NCI-H128 (cell line): ENCODE data around the gene HIF3A.

Experiments
- DNase-seq: peaks from one replicate; lab custom pipeline; 2025; ENCODE audit not compliant: unreplicated experiment; lab: John Stamatoyannopoulos, UW

HIF3A gene

DNA sequence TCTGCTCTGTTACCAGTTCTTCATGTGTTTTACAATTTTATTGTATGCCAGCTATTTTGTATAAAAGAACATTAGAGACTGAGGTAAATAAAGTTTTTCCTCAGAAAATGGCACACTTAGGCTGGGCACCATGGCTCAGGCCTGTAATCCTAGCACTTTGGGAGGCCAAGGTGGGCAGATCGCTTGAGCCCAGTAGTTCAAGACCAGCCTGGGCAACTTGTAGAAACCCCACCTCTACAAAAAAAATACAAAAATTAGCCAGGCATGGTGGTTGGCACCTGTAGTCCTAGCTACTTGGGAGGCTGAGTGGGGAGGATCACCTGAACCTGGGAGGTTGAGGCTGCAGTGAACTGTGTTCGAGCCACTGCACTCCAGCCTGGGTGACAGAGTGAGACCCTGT, 84.5 kb downstream of the HIF3A start:
- DNase-seq: no peak

DNA sequence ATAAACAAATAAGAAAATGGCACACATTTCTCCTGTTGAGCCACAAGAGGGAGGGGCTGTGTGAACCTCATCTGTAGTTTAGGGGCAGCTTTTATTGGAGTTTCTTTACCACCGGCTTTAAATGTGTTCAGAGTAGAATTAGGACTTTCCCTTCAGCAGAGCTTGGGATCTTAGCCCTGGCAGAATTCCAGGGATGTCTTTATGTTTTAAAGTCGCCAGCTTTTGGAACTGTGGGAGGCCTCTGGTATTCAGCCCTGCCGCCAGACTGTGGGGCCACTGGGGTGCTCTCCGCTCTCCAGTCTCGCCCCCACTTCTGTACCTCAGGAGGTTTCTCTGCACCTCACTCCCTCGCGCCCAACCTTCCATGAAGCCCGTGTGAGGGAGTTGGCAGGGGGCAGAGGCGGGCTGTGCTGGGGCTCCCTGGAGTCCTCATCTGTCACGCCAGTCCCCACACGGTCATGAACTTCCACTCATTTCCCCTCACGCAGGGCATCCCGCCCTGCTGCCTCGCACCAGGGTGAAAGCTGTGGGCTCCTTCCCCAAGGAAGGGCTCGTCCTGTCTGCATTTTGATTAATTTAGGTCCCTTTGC, 85.0 kb downstream of the HIF3A start:
- no peak for DNase-seq

DNA sequence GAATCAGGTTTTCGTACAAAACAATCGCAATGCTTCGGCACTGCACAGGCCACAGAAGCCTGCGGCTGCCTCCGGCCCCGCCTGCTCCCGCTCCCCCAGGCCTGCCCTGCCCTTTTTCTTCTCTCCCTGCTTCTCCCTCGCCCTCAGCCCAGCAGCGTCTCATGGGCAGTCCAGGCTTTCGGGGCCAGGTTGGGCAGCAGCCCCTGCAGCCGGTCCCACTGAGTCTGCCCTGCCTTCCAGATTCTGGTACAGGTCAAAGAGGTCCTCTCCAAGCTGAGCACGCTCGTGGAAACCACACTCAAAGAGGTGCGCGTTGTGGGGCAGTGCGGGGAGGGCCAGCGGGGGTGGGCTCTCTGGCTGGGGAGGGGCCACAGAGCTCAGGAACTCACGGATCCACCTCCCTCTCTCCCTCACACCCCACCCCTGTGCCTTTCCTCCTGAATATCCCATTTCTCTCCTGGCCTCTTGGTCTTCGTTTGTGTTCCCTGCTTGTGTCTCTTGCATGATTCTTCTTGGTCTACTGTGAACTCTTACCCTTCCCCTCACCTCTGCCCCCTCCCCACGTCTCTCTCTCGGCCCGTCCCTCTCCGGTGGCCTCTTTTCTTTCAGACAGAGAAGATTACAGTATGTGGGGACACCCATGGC, 86.5 kb downstream of the HIF3A start:
- DNase-seq: no peak

DNA sequence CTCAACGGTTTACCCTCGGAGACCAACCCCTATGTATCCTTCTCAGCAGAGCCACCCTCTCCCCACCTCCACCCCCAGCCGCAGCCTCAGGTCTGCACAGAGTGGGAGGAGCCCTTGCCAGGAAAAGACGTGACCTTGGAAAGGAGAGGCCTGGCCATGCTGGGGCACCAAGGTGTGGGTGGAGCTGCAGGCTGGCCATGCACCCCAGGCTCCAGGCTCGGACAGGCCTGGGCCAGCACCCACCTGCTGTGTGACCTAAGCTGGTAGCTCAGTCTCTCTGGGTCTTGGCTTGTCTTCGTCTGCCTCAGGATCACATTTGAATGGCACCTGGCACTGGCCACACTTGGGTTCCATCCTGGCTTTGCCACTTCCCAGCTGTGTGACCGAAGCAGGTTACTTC, 87.0 kb downstream of the HIF3A start:
- no peak for DNase-seq

DNA sequence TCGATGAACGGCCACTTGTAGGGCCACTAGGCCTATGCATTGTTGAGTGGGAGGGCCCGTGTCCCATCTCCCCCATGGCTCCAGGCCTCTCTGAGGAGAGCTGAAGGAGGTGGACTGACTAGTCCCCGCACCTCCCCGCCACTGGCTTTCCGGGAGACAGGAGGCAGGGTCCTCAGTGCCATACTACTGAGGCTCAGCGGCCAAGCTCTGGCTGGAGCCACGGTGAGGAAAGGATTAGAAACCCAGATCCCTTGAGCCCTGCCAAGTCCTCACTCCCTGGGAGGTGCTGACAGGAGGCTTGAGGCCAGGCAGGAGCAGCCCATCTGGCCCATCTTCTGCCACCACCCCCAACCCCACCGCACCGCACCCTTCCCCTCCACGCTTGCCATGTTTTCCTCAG, 87.6 kb downstream of the HIF3A start:
- no peak for DNase-seq

DNA sequence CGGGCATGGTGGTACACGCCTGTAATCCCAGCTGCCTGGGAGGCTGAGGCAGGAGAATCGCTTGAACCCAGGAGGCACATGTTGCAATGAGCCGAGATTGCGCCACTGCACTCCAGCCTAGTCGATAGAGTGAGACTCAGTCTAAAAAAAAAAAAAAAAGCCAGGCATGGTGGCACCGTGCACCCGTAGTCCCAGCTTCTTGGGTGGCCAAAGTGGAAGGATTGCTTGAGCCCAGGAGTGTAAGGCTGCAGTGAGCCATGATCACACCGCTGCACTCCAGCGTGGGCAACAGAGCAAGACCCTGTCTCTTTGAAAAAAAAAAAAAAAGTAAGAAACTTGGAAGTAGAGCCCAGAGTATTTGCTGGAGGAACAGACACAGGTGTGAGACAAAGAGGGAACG, 88.8 kb downstream of the HIF3A start:
- no peak for DNase-seq

DNA sequence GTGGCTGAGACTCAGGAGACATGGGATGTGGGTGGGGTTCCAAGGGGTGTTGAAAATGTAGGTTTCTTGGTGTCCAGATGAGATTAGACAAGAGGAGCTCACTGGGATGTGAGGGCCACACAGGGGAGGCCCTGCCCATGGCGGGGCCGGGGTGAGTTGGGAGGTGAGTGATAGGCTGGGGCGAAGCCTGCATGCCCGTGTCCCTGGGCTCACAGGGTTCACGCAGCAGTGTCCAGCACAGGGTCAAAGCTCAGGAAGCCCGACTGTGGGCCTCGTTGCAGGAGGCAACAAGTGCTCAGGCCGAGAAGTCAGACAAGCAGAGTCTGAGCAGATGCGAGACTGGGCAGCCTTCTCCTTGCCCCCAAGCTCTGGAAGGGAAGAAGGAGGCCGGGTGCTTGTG, 89.3 kb downstream of the HIF3A start:
- DNase-seq: no peak

DNA sequence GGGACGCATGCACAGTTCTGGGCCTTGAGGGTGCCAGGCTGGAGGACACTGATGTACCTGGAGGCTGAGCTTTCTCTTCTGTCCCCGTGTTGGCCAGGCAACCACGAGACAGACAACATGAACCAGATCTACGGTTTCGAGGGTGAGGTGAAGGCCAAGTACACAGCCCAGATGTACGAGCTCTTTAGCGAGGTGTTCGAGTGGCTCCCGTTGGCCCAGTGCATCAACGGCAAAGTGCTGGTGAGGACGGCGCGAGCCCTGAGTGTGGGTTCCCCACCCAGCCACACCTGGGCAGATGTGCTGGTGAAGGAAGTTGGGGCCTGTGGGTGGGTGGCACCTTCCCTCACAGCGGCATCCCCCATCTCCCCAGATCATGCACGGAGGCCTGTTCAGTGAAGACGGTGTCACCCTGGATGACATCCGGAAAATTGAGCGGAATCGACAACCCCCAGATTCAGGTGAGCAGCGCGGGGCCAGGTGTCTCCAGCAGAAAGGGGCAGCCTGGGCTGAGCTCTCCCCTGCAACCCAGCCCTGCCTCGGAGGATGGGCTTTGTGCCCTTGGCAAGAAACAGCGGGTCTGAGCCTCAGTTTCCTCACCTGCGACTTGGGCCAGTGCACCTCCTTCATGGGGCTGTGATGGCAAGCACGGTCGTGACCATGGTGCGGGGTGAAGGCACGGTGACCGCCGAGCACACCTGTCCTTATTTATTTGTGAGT, 90.3 kb downstream of the HIF3A start:
- DNase-seq: no peak

DNA sequence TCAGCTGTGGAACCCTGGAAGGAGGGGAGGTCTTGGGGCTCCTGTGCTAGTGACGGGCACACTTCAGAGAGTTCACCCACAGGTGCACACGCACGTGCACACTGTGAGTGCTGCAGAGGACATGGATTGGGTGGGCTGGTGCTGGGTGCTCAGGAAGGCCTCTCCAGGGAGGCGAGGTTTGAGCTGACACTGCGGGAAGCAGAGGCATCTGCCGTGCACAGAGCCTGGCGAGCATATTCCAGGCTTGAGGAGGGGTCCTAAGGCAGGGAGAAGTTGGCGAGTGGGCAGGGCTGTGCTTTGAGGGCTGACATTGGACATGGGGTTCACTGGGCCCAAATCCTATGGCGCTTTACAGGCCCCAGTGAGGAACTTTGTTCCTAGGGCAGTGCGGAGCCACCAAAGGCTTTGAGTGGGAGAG, 90.9 kb downstream of the HIF3A start:
- DNase-seq: no peak

DNA sequence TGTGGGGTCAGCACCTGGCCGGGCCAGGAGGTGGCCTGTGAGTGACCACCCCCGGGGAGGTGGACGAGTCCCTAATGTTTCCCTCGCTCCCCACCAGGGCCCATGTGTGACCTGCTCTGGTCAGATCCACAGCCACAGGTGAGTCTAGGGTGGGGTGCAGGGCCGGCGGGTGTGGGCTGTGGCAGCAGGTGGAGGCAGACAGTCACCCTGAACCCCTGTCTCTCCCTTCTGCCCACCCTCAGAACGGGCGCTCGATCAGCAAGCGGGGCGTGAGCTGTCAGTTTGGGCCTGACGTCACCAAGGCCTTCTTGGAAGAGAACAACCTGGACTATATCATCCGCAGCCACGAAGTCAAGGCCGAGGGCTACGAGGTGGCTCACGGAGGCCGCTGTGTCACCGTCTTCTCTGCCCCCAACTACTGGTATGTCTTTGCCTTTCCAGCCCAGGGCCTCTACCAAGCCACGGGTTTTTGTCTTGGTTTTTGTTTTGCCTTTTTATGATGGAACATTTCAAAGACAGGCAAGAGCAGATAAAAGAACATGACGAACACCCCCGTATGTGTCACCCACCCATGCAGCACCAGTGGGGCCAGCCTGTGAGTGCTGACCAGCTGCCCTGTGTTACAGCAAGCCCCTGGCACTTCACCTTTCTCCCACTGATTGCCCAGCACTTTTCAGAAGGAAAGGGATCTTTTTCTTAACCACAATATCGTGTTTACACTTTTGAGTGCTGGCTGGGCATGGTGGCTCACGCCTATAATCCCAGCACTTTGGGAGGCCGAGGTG, 91.7 kb downstream of the HIF3A start:
- no peak for DNase-seq

DNA sequence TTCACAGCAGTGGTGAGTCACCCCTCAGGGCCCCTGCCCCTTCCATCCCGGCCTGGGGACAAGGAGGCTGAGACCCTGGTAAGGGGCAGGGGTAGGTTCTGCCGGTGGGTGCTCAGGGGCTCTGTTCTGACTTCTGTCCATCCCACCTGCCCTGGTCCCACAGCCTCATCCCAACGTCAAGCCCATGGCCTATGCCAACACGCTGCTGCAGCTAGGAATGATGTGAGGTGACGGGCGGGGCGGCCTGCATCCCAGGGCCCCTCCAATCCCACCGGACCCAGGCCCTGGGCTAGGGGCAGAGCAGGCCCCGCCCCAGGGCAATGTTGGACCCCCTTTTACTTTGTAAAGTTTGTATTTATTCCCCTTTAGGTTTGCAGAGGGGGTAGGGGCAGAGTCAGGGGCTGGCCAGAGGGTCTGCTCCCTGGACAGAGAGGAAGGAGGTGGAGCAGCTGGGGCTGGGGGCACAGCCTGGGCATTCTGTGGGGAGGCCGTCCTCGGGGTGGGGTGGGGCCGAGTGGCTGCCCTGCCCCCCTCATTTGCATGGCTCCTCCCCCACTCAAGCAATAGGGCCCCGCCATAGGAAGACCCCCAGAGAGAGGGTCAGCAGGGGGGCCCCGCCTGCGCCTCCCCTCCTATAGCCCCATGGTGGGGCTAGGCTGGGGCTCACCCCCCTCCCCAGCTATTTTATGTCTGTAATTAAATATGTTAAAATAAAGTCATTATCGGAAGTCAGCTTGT, 93.4 kb downstream of the HIF3A start:
- no peak for DNase-seq

DNA sequence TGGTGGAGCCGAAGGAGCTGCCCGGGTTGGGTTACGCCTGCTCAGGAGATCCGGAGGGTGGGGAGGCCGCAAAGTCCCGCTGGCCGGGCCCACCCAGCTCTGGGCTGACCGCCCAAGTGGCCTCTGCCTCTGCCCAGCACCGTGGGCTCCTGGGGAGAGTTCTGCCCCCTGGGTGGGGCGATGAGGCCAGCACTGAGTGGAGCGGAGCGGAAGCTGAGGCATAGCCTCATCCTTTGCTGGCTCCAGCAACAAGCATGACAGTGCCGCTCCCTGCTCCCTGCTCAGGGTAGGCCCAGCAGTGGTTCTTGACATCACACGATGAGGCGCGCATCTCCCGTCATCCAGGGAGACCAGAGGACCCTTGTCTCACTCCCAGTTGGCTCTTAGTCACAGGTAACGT, 94.0 kb downstream of the HIF3A start:
- DNase-seq: no peak

DNA sequence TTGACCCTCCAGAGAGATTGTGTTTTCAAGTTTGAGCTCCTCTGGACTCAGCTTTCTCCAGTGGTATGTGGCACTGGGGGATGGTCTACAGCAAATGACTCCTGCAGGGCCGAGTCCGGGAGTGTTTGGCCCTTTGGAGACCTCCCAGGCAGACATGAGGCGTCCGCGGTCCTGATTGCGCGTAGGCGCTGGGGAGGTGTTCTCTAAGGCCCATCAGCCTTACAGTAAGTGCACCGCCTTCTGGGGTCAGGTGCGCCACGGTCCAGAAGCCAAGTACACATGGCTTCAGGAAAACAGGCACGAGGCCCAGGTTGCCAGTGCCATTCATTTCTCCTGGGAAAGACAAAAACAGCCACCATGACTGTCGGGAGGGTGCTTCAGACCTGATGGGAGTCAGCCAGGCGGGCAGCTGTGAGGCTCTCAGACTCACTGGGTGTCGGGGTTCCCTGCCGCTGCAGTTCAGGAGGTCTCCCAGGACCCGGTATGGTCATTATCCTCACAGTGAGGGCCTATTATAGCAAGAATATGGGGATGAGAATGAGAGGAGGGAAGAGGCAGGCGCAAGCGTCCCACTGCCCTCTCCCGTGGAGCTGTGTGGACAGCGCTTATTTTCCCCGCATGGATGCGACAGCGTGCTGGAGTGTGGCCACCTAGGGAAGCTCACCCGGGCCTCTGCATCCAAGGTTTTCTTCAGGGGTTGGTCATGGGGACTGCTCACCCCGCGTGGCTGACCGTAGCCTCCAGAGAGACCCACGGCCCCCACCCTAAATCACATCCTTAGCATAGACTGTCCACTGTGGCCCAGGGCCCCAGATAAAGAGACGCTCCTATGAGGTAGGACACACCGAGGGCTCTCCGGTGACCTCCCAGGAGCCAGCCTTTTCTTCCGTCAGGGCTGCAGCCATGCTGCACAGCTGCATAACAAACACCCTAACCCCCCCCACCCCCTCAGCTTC, 94.7 kb downstream of the HIF3A start:
- DNase-seq: no peak

DNA sequence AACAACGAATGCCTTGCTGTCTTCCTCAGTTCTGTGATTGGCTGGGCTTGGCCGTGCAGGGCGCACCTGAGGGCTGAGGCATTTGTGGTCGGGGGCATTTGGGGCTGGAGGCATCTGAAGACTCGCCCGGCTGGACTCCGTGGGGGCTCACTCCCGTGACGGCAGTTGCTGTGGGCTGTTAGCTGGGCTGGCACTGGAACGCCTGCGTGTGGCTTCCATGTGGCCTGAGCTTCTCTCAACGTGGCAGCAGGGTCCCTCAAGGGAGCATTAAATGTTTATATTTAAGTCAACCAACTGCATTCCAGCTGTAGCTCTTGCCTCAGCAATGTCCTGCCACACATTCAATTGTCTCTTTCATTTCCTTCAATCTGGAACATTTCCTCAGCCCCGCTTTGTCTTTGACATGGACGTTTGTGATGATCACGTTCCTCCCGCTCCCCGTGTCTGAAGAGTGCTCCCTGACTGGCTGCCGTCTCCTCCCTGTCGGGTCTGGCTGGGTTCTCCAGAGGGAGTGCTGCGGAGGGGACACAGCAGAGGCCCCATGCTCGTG, 95.5 kb downstream of the HIF3A start:
- DNase-seq: no peak

DNA sequence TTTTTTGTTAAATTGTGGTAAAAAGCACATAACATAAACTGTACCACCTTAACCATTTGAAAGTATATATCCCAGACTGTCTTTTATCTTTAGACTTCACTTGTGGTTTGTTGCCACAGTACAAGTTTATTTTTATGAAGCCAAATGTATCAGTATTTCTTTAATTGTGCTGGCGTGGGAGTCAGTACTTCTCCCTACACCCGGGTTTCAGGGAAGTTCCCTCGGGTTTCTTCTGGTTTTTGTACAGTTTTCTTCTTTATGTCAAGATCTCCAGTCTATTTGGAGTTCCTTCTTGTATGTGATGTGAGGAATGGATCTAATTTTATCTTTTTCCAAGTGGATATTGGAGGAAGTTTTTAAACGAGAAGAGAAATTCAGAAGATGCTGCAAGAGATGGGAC, 96.0 kb downstream of the HIF3A start:
- no peak for DNase-seq
